Colonic mucosa (tissue), 4 donors: ENCODE results near the gene TTYH2. TPM values are rescaled to one million over a fixed set of nuclear protein-coding genes. Genes with fewer than 3 reads are reported as not detected.

ENCODE experiments used
- DNase-seq: peaks from one replicate; pipeline ENCODE4 v3.0.0-alpha.2; 2020
- H3K27ac ChIP-seq: fragments of 200-600 bp; one replicate; pipeline ENCODE4 v1.8.0; 2021
- H3K27me3 ChIP-seq: fragments of 200-600 bp; one replicate; pipeline ENCODE4 v1.8.0; 2021
- H3K36me3 ChIP-seq: fragments of 200-600 bp; one replicate; pipeline ENCODE4 v1.8.0; 2021
- H3K4me1 ChIP-seq: fragments of 200-600 bp; one replicate; pipeline ENCODE4 v1.8.0; 2021; ENCODE audit warnings: mild to moderate bottlenecking
- H3K4me3 ChIP-seq: fragments of 200-600 bp; one replicate; pipeline ENCODE4 v1.8.0; 2021
- H3K9ac ChIP-seq, 2 donors: one replicate each; pipeline ENCODE4 v1.7.0; 2013; ENCODE audit warnings: control low read depth in 2 of 2, low read depth in 2 of 2, low read length in 2 of 2
- H3K9me3 ChIP-seq: fragments of 200-600 bp; one replicate; pipeline ENCODE4 v1.8.0; 2021
- intact Hi-C: fragments of 100-400 bp; cut with DNase I; formaldehyde crosslinking; loops from one replicate; pipeline ENCODE4 v1.14.1; 2022
- total RNA-seq, 2 donors: library from RNA; stranded (reverse); fragmentation: NEBNext Ultra II Directional in 1 of 2; extraction: Animal tissue kit (Norgen Biotek cat#: 25700) in 1 of 2; gene quantifications; one replicate each; pipeline ENCODE4 v1.2.1, GENCODE V29; 2021
- TF ChIP-seq, protein P1 (sequence below): fragments of 200-600 bp; IDR thresholded peaks from one replicate; pipeline ENCODE4 v1.8.0; 2022; ENCODE audit warnings: antibody characterized with exemption, mild to moderate bottlenecking
- donor health status: healthy.
- donor health status: DM: no; HTN: no; CAD: no.
- donor health status: DM: no; HTN: no; CAD: no.

Gene TTYH2
- total RNA-seq, 2 donors from 2014 or later = 0.86 to 2.9 TPM

DNA sequence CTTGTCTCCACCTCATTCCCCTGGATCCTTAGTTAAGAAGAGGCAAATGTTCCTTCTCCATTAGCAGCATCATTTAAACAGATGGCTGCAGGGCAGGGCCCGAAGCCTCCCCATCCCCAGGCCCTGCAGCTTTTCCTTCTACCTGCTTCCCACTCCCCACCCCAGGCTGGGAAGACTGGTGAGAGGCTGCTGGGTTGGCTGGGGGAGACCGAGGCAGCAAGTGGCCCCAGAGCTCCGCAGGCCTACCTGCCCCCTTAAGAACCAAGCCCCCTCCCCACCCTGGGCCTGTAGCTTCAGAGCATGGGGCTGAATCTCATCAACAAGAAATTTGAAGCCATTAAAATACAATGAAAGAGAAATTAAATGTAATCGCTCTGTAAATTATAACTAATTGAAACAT lies 32.0 kb upstream of the TTYH2 start:
- no peaks in the 10 kb centered on the region for H3K27me3 ChIP-seq
- no peak overlapping the region for H3K27ac ChIP-seq
- no peak overlapping the region for H3K9ac ChIP-seq
- intact Hi-C loops = no loop called here
- H3K9me3 ChIP-seq = no peaks in the 10 kb centered on the region
- no peaks in the 10 kb centered on the region for H3K4me1 ChIP-seq
- H3K4me3 ChIP-seq = no peak overlapping the region
- TF ChIP-seq, protein P1, sequence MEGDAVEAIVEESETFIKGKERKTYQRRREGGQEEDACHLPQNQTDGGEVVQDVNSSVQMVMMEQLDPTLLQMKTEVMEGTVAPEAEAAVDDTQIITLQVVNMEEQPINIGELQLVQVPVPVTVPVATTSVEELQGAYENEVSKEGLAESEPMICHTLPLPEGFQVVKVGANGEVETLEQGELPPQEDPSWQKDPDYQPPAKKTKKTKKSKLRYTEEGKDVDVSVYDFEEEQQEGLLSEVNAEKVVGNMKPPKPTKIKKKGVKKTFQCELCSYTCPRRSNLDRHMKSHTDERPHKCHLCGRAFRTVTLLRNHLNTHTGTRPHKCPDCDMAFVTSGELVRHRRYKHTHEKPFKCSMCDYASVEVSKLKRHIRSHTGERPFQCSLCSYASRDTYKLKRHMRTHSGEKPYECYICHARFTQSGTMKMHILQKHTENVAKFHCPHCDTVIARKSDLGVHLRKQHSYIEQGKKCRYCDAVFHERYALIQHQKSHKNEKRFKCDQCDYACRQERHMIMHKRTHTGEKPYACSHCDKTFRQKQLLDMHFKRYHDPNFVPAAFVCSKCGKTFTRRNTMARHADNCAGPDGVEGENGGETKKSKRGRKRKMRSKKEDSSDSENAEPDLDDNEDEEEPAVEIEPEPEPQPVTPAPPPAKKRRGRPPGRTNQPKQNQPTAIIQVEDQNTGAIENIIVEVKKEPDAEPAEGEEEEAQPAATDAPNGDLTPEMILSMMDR = no peak
- no peak for DNase-seq
- no peaks in the 10 kb centered on the region for H3K36me3 ChIP-seq

DNA sequence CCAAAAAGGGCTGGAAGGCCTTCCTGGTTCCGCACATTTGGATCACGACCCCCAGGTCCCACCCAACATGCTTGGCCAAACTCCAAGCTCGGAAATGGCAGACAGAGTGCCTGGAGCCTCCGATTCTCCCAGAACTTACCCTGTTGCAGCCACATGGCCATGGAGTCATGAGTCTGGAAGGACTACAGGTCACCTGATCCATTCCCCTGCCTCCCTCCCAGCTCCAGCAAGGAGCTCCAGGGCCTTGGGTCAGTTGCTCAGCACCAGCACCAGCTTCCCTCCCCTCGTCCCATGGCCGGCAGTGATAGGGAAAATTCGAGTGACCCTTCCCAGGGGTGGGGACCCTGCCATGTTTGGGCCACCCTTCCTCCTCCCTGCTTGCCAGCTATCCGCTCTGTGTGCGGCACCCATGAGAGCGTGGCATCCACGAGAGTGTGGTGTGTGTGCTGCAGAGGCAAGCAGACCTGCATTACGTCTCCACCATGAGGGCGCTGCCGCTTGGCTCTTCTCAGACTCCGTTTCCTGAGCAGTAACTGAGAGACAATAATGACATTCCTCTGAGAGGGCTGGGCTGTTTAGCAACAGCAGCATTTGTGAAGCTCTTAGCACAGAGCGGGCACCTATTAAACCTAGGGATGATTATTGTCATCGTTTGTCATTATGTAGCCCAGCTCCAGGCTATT lies 31.2 kb upstream of the TTYH2 start:
- no peaks in the 10 kb centered on the region for H3K27me3 ChIP-seq
- DNase-seq = no peak
- H3K4me1 ChIP-seq = no peaks in the 10 kb centered on the region
- no peak overlapping the region for H3K9ac ChIP-seq
- H3K27ac ChIP-seq = no peak overlapping the region
- H3K4me3 ChIP-seq = no peak overlapping the region
- H3K9me3 ChIP-seq = no peaks in the 10 kb centered on the region
- TF ChIP-seq, protein P1 = no peak
- intact Hi-C loops = no loop called here
- no peaks in the 10 kb centered on the region for H3K36me3 ChIP-seq

DNA sequence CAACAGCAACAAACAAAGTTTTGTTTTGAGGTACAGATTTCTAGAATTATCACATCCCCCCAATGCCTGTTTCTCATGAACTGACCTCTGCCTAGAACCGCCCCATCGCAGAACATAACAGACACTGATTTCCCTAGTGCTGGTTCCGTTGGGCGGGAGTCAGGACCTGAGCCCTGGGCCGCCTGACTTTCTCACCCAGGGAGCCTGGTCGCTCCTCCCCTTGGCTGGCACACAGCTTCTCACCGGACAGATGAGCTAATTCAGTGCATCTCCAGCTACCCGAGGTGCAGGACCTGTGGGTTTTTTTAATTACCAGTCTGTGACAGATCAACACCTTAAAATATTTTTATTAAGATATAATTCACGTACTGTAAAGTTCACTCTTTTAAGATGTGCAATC lies 30.0 kb upstream of the TTYH2 start:
- no peak overlapping the region for H3K27ac ChIP-seq
- DNase-seq = no peak
- intact Hi-C loops = no loop called here
- H3K27me3 ChIP-seq = no peaks in the 10 kb centered on the region
- no peak overlapping the region for H3K4me3 ChIP-seq
- H3K9me3 ChIP-seq = no peaks in the 10 kb centered on the region
- TF ChIP-seq, protein P1 = no peak
- no peak overlapping the region for H3K9ac ChIP-seq
- H3K4me1 ChIP-seq = no peaks in the 10 kb centered on the region
- no peaks in the 10 kb centered on the region for H3K36me3 ChIP-seq

DNA sequence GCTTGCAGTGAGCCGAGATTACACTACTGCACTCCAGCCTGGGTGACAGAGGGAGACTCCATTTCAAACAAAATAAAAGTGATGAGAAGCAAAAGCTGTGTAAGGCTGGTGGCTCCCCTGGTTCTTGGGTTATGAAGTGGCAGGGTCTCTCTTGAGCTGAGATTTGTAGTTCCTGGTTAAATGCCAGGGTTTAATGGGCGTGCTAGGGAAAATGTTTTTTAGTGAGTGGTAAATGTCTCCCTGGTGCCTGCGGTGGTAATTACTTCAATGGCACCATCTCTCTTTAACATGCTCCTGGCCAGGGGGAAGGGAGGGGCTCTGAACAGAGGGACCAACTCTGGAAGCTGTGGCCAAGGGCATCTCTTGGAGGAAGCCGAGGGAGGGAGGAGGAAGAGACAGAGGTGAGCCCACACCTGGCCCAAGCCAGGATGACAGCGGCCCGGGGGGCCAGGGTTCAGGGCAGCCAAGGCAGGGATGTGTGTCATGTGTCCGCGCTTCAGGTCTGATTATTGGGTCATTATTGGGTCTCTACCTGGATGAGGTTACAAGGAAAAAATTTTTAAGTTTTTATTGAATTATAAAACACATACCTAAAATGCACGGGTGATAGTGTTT lies 27.7 kb upstream of the TTYH2 start:
- H3K9me3 ChIP-seq = no peaks in the 10 kb centered on the region
- TF ChIP-seq, protein P1 = no peak
- no peaks in the 10 kb centered on the region for H3K27me3 ChIP-seq
- no peak overlapping the region for H3K27ac ChIP-seq
- H3K4me1 ChIP-seq = no peaks in the 10 kb centered on the region
- DNase-seq = no peak
- intact Hi-C loops = no loop called here
- H3K4me3 ChIP-seq = no peak overlapping the region
- no peaks in the 10 kb centered on the region for H3K36me3 ChIP-seq
- H3K9ac ChIP-seq = no peak overlapping the region

DNA sequence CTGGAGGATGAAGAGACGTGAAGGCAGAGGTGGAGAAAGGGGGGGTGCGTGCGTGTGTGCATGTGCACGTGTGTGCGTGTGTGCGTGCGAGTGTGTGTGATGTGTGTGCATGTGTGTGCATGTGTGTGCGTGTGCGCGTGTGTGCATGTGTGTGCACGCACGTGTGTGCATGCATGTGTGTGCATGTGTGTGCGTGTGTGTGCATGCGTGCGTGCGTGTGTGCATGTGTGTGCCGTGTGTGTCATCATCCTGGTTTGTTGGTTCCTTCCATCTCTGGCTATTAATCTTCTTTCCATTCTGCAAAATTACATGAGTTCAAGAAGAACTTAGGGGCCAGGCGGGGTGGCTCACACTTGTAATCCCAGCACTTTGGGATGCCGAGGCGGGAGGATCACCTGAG lies 26.9 kb upstream of the TTYH2 start:
- Histone ChIP-seq H3K4me3 (no peak overlapping the region), H3K9ac (no peak overlapping the region), H3K36me3 (no peaks in the 10 kb centered on the region), H3K27me3 (no peaks in the 10 kb centered on the region), H3K9me3 (no peaks in the 10 kb centered on the region), H3K27ac (no peak overlapping the region), H3K4me1 (no peaks in the 10 kb centered on the region)
- no peak for DNase-seq
- TF ChIP-seq, protein P1 = no peak
- intact Hi-C loops = no loop called here
